K562 (cell line): Measurements from ENCODE around the gene TDG. TPM values are rescaled to one million over a fixed set of nuclear protein-coding genes. Genes with fewer than 3 reads are reported as not detected.

Experiments used
- ATAC-seq: fragments of 200-7000 bp; cut with Tn5 transposase; 3 replicates; pipeline ENCODE4 v1.9.1; 2020; ENCODE audit warnings: moderate library complexity
- BruUV-seq: library from RNA; stranded (reverse); fragments of 400-500 nt; replicated peaks from 2 replicates; lab custom pipeline; 2021; lab: Mats Ljungman, UMichigan
- CTCF ChIA-PET: fragments of 300-600 bp; formaldehyde crosslinking; extraction: SDS; loops from one replicate; lab custom pipeline; 2021; ENCODE audit warnings: low intra/inter-chr PET ratio; lab: Yijun Ruan, JAX
- POLR2A ChIA-PET: fragments of 300-600, 350-650 bp; sonication (Branson Sonifier 250); formaldehyde crosslinking; extraction: SDS; loops from one replicate; lab custom pipeline; 2021; ENCODE audit warnings: antibody characterized with exemption, inconsistent platforms; lab: Yijun Ruan, JAX
- DNase-seq, 4 experiments: peaks; one replicate each; pipeline versions ENCODE4 v3.0.0 to v3.0.0-alpha.2; 2011 to 2018; ENCODE audit warnings: low spot score in 3 of 4, mixed read lengths in 3 of 4; ENCODE audit errors: extremely low read depth in 1 of 4
- FAIRE-seq: peaks from 2 replicates; lab custom pipeline; 2011; peaks lifted over from hg19 to GRCh38; lab: Jason Lieb, UNC
- H2AFZ ChIP-seq: 2 replicates; pipeline ENCODE4 v1.6.0; 2011; ENCODE audit warnings: low read depth, low read length, control low read depth, inconsistent platforms
- H3K27ac ChIP-seq: fragments of 200-600 bp; 3 replicates; pipeline ENCODE4 v1.8.0; 2011; ENCODE audit warnings: low read depth, mild to moderate bottlenecking, control low read depth, inconsistent platforms, low read length, moderate library complexity, mixed read lengths; ENCODE audit errors: extremely low read depth
- H3K27me3 ChIP-seq, 2 experiments: fragments of 300-600 bp in 1 of 2; 2 replicates in 1 of 2; 3 replicates in 1 of 2; pipeline versions ENCODE4 v1.6.0 to v1.8.0; 2011; ENCODE audit warnings: inconsistent platforms in 2 of 2, low read length in 2 of 2, mild to moderate bottlenecking in 1 of 2, mixed read lengths in 1 of 2, moderate library complexity in 1 of 2; ENCODE audit not compliant: control insufficient read depth in 2 of 2, insufficient read depth in 2 of 2
- H3K36me3 ChIP-seq: fragments of 300-600 bp; 3 replicates; pipeline ENCODE4 v1.8.0; 2011; ENCODE audit warnings: mild to moderate bottlenecking, low read length, inconsistent platforms; ENCODE audit not compliant: control insufficient read depth, insufficient read depth
- H3K4me1 ChIP-seq, 2 experiments: fragments of 200-600 bp in 1 of 2; replicated peaks in 1 of 2; 2 replicates in 1 of 2; 3 replicates in 1 of 2; pipeline versions ENCODE4 v1.5.1 to v1.8.0; 2011; ENCODE audit warnings: inconsistent platforms in 2 of 2, low read length in 2 of 2, mild to moderate bottlenecking in 1 of 2, mixed read lengths in 1 of 2, moderate library complexity in 1 of 2; ENCODE audit not compliant: control insufficient read depth in 2 of 2, insufficient read depth in 2 of 2
- H3K4me2 ChIP-seq: 2 replicates; pipeline ENCODE4 v1.6.1; 2011; ENCODE audit warnings: low read length, control low read depth, inconsistent platforms, mixed read lengths; ENCODE audit not compliant: insufficient read depth
- H3K4me3 ChIP-seq: fragments of 200-600 bp; sonication (generic), shearing (Covaris generic); 2 replicates; pipeline ENCODE4 v1.5.1; 2016; ENCODE audit warnings: control low read depth, inconsistent platforms
- H3K79me2 ChIP-seq: fragments of 200-600 bp; 3 replicates; pipeline ENCODE4 v1.8.0; 2011; ENCODE audit warnings: low read length, inconsistent platforms; ENCODE audit not compliant: control insufficient read depth, insufficient read depth
- H3K9ac ChIP-seq, 2 experiments: 2 replicates each; pipeline versions ENCODE4 v1.6.0 to v1.6.1; 2011; ENCODE audit warnings: low read depth in 2 of 2, low read length in 2 of 2, control low read depth in 1 of 2, inconsistent platforms in 1 of 2, mild to moderate bottlenecking in 1 of 2, mixed read lengths in 1 of 2; ENCODE audit not compliant: insufficient read depth in 1 of 2
- H3K9me1 ChIP-seq: one replicate; pipeline ENCODE4 v1.6.0; 2011; ENCODE audit warnings: inconsistent platforms, mild to moderate bottlenecking, low read length, moderate library complexity; ENCODE audit not compliant: control insufficient read depth, insufficient read depth
- H3K9me3 ChIP-seq: replicated peaks from 2 replicates; pipeline ENCODE4 v1.5.1; 2011; ENCODE audit warnings: low read depth, low read length, inconsistent platforms; ENCODE audit not compliant: control insufficient read depth, insufficient read depth
- H4K20me1 ChIP-seq: replicated peaks from 2 replicates; pipeline ENCODE4 v1.6.1; 2011; ENCODE audit warnings: low read length, inconsistent platforms, mixed read lengths; ENCODE audit not compliant: control insufficient read depth, insufficient read depth
- LEF1 ChIP-seq: fragments of 450-650 bp; IDR thresholded peaks from 2 replicates; pipeline ENCODE4 v1.6.1; 2016; ENCODE audit warnings: mild to moderate bottlenecking
- NCOA4 ChIP-seq: fragments of 450-650 bp; IDR thresholded peaks from 2 replicates; pipeline ENCODE4 v1.6.1; 2018; ENCODE audit warnings: mild to moderate bottlenecking; ENCODE audit not compliant: partially characterized antibody
- NEUROD1 ChIP-seq: fragments of 150-350 bp; IDR thresholded peaks from 2 replicates; pipeline ENCODE4 v1.6.1; 2014; ENCODE audit warnings: borderline replicate concordance, low read length, low read depth; ENCODE audit not compliant: partially characterized antibody
- NR1H2 ChIP-seq: sonication (generic); formaldehyde crosslinking; IDR thresholded peaks from 2 replicates; pipeline ENCODE4 v1.4.0; 2020; ENCODE audit warnings: mild to moderate bottlenecking, missing genetic modification reagents
- SMC3 ChIP-seq: conservative IDR thresholded peaks from 2 replicates; pipeline ENCODE4 v1.6.1; 2011; ENCODE audit warnings: low read depth, low read length, improper control_type of control experiment; ENCODE audit not compliant: insufficient read depth
- SRSF7 ChIP-seq: fragments of 200-400 bp; formaldehyde crosslinking; optimal IDR thresholded peaks from 2 replicates; pipeline ENCODE3; 2017; ENCODE audit warnings: mild to moderate bottlenecking, low read depth, low read length
- ZNF134 ChIP-seq: fragments of 250-450 bp; sonication (Bioruptor Pico); conservative IDR thresholded peaks from 2 replicates; pipeline ENCODE4 v1.4.0; 2020
- WGBS: fragments of 100-300 bp; shearing (Covaris generic); methylation state at CpG from one replicate; pipeline ENCODE4 v1.1.6; 2016; ENCODE audit warnings: low coverage, mixed read lengths; ENCODE audit not compliant: insufficient coverage; ENCODE audit errors: missing lambda C conversion rate; 5-methylcytosine and 5-hydroxymethylcytosine counted together
- in situ Hi-C: fragments of 300-500 bp; cut with MboI; formaldehyde crosslinking; loops from 4 replicates; pipeline ENCODE4 v1.15.0; 2018; ENCODE audit warnings: inconsistent platforms, mixed read lengths
- intact Hi-C: fragments of 100-400 bp; cut with micrococcal nuclease; formaldehyde crosslinking; loops from 2 replicates; pipeline ENCODE4 v1.14.2; 2022
- polyA plus RNA-seq, 8 experiments: library from polyadenylated mRNA; depleted of rRNA in 4 of 8; stranded (reverse) in 5 of 8; unstranded in 3 of 8; fragments of >200 nt; fragmentation: Nextera tagmentation in 2 of 8; fragmentation: Illumina TruSeq in 1 of 8; extraction: Ambion mirVana in 2 of 8; extraction: Trizol in 1 of 8; gene quantifications; 2 replicates each; pipeline versions ENCODE4 v1.2.1 to v1.2.3, GENCODE V29; 2011 to 2014; ENCODE audit warnings: inconsistent platforms in 1 of 8, missing spikeins in 1 of 8
- total RNA-seq, 7 experiments: library from RNA; depleted of rRNA in 6 of 7; stranded (reverse); fragments of >200 nt in 6 of 7; fragmentation: Illumina TruSeq in 2 of 7; extraction: Trizol in 2 of 7; gene quantifications; 2 replicates each; pipeline versions ENCODE4 v1.2.1 to v1.2.3, GENCODE V29; 2011 to 2021; ENCODE audit warnings: low replicate concordance in 1 of 7
- TF ChIP-seq, protein P1 (sequence below): sonication (generic); formaldehyde crosslinking; IDR thresholded peaks from 2 replicates; pipeline ENCODE4 v1.8.0; 2022; ENCODE audit warnings: mild to moderate bottlenecking, missing genetic modification reagents
- TF ChIP-seq, protein P2 (sequence below): sonication (generic); formaldehyde crosslinking; IDR thresholded peaks from 2 replicates; pipeline ENCODE4 v1.8.0; 2022; ENCODE audit warnings: missing genetic modification reagents, mild to moderate bottlenecking, borderline replicate concordance
- TF ChIP-seq, protein P3 (sequence below), 2 experiments: fragments of 150-350 bp in 1 of 2; IDR thresholded peaks; 2 replicates each; pipeline ENCODE4 v1.6.1; 2012 to 2016; ENCODE audit warnings: low read depth in 2 of 2, low read length in 2 of 2, mild to moderate bottlenecking in 1 of 2, moderate library complexity in 1 of 2

Gene TDG
- total and polyA plus RNA-seq, 9 of the 15 experiments (the other 6 are each of a cell fraction or from before 2014, with no cell fraction given), result 37.6 to 77.2 (median 64.0) TPM

DNA sequence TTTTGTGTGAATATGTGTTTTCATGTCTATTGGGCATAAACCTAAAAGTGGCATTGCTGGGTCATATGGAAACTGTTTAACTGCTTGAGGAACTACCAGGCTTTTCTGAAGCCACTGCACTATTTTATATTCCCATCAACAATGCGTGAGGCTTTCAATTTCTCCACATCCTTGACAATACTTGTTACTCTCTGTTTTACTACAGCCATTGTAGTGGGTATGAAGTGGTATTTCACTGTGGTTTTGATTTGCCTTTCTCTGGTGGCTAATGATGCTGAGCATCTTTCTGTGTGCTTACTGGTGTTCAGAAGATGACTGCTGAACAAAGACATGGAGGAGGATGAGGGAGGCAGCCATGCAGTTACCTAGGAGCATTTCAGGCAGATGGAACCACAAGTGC lies 13.2 kb upstream of the TDG start (continued):
- no peak for TF ChIP-seq SRSF7
- TF ChIP-seq NEUROD1, result no peak
- TF ChIP-seq LEF1, result no peak
- TF ChIP-seq, protein P1, sequence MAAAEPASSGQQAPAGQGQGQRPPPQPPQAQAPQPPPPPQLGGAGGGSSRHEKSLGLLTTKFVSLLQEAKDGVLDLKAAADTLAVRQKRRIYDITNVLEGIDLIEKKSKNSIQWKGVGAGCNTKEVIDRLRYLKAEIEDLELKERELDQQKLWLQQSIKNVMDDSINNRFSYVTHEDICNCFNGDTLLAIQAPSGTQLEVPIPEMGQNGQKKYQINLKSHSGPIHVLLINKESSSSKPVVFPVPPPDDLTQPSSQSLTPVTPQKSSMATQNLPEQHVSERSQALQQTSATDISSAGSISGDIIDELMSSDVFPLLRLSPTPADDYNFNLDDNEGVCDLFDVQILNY, result no peak
- TF ChIP-seq ZNF134 (CRISPR knock-in tag), result no peak
- TF ChIP-seq SMC3, result no peak

DNA sequence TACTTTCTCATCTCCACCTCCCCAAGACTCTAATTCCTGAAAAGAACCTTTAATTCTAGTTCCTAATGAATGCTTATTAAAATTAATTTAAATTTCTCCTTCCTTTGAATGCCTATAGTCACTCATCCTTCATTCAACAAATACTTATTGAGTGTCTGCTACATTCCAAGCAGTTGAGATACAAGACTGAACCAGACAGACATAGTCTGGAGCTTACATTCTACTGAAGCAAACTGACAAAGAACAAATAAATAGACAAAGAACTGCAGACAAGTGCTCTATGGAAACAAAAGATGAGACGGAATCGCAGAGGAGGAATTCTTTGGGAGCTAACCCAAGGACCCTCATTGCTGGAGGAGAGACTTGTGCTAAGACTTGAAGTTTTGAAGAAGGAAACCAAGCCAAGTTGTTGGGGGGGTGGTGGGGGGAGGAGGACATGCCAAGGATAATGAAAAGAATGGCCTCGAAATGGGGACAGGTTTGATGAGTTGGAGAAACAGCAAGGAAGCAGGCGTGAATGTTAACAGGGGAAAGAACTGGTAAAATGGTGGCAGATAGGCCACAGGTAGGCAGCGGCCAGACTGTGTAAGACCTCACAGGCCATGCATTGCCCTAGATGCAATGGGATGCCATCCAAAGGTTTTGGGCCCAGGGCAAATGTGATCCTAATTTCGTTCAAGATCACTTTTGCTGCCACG lies 9.7 kb upstream of the TDG start:
- Histone ChIP-seq H3K4me1 (peaks cover 6 to 9% of the 10 kb centered on the region in 2 experiments; a peak in 4 of 5 replicates), H3K27me3 (no peaks in the 10 kb centered on the region), H3K79me2 (peaks cover 42% of the 10 kb centered on the region), H3K9me3 (no peaks in the 10 kb centered on the region), H2AFZ (peak overlapping the region; percentile 98), H3K4me3 (peak overlapping the region; percentile 95), H3K27ac (peak overlapping the region; percentile 95), H3K9ac (peak overlapping the region; percentile 89 to 99), H4K20me1 (no peaks in the 10 kb centered on the region), H3K36me3 (peaks cover 39% of the 10 kb centered on the region; the same call in 2 of the 3 replicates), H3K4me2 (peak overlapping the region; percentile 99), H3K9me1 (no peaks in the 10 kb centered on the region)
- DNase-seq, result no peak
- no TSS peak for BruUV-seq
- peak; percentile 17 for ATAC-seq
- in situ Hi-C loops (no loop called here), intact Hi-C loops (no loop called here)
- ChIA-PET POLR2A (interaction anchor here (1.0 to 5.3 kb wide), 7 partner anchors 8 to 336 kb away, joined by 4 to 45 read pairs (median 5); partner anchors contain the start of genes HSP90B1 and TDG), CTCF (no interaction called here)
- FAIRE-seq, result no peak
- WGBS, result 6% methylated on average over 7 of the region's 7 CpGs
- TF ChIP-seq NR1H2 (CRISPR knock-in tag) (no peak), NCOA4 (no peak)
- TF ChIP-seq, protein P2, sequence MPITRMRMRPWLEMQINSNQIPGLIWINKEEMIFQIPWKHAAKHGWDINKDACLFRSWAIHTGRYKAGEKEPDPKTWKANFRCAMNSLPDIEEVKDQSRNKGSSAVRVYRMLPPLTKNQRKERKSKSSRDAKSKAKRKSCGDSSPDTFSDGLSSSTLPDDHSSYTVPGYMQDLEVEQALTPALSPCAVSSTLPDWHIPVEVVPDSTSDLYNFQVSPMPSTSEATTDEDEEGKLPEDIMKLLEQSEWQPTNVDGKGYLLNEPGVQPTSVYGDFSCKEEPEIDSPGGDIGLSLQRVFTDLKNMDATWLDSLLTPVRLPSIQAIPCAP (CRISPR knock-in tag), result no peak
- TF ChIP-seq, protein P3, sequence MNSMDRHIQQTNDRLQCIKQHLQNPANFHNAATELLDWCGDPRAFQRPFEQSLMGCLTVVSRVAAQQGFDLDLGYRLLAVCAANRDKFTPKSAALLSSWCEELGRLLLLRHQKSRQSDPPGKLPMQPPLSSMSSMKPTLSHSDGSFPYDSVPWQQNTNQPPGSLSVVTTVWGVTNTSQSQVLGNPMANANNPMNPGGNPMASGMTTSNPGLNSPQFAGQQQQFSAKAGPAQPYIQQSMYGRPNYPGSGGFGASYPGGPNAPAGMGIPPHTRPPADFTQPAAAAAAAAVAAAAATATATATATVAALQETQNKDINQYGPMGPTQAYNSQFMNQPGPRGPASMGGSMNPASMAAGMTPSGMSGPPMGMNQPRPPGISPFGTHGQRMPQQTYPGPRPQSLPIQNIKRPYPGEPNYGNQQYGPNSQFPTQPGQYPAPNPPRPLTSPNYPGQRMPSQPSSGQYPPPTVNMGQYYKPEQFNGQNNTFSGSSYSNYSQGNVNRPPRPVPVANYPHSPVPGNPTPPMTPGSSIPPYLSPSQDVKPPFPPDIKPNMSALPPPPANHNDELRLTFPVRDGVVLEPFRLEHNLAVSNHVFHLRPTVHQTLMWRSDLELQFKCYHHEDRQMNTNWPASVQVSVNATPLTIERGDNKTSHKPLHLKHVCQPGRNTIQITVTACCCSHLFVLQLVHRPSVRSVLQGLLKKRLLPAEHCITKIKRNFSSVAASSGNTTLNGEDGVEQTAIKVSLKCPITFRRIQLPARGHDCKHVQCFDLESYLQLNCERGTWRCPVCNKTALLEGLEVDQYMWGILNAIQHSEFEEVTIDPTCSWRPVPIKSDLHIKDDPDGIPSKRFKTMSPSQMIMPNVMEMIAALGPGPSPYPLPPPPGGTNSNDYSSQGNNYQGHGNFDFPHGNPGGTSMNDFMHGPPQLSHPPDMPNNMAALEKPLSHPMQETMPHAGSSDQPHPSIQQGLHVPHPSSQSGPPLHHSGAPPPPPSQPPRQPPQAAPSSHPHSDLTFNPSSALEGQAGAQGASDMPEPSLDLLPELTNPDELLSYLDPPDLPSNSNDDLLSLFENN (IDR thresholded peaks at IDR 0.05; ENCODE audit: low read depth in 2 of 2, low read length in 2 of 2), result no peak
